SIG-M5 treated with dmso at 0.1 percent for 504 hours (cell line): ENCODE measurements around the gene BBS12.

ENCODE experiments used
- DNase-seq: peaks from one replicate; lab custom pipeline; 2025; ENCODE audit not compliant: unreplicated experiment; lab: John Stamatoyannopoulos, UW

BBS12 gene

GRCh38 chr4:122712782-122713181 is 19.7 kb upstream of the BBS12 start:
- DNase-seq: peak; percentile 57

- DNase-seq: no peak
These were observed 17.3 kb upstream of the BBS12 start for GRCh38 chr4:122715221-122715620.

GRCh38 chr4:122716825-122717448 is 15.6 kb upstream of the BBS12 start:
- DNase-seq: peak; percentile 32

- DNase-seq: no peak
These were observed 14.2 kb upstream of the BBS12 start for GRCh38 chr4:122718281-122718680.

GRCh38 chr4:122722256-122722655 is 10.2 kb upstream of the BBS12 start:
- DNase-seq: no peak

- DNase-seq: no peak
These were observed 3.6 kb upstream of the BBS12 start for GRCh38 chr4:122728856-122729255.

GRCh38 chr4:122731676-122732075 is 828 bp upstream of the BBS12 start:
- no peak for DNase-seq

- no peak for DNase-seq
These were observed 1.2 kb downstream of the BBS12 start for GRCh38 chr4:122733787-122734120.

- DNase-seq: peak; percentile 25
These were observed 6.7 kb downstream of the BBS12 start for GRCh38 chr4:122739174-122739573.

- DNase-seq: no peak
These were observed 10.7 kb downstream of the BBS12 start for GRCh38 chr4:122742933-122743829.

- peak; percentile 93 for DNase-seq
These were observed 11.7 kb downstream of the BBS12 start for GRCh38 chr4:122744229-122744628.

GRCh38 chr4:122746485-122746965 is 14.0 kb downstream of the BBS12 start:
- DNase-seq: peak; percentile 3

GRCh38 chr4:122747068-122747467 is 14.6 kb downstream of the BBS12 start:
- no peak for DNase-seq

GRCh38 chr4:122747883-122748282 is 15.4 kb downstream of the BBS12 start:
- DNase-seq: no peak

GRCh38 chr4:122749704-122750454 is 17.4 kb downstream of the BBS12 start:
- DNase-seq: no peak

- DNase-seq: no peak
These were observed 23.2 kb downstream of the BBS12 start for GRCh38 chr4:122755675-122756074.

GRCh38 chr4:122758033-122758432 is 25.5 kb downstream of the BBS12 start:
- peak; percentile 29 for DNase-seq

GRCh38 chr4:122759639-122760310 is 27.3 kb downstream of the BBS12 start:
- DNase-seq: no peak

GRCh38 chr4:122762520-122762919 is 30.0 kb downstream of the BBS12 start:
- peak; percentile 83 for DNase-seq

GRCh38 chr4:122762966-122763716 is 30.6 kb downstream of the BBS12 start:
- DNase-seq: no peak
